GM12873 (cell line): Measurements from ENCODE around the gene DPH3.

Experiments
- TF ChIP-seq, protein P1 (sequence below): IDR thresholded peaks from 2 replicates; pipeline ENCODE4 v1.5.1; 2012; ENCODE audit warnings: low read depth, mild to moderate bottlenecking, moderate library complexity, low read length, control low read depth; ENCODE audit not compliant: insufficient read depth; ENCODE audit errors: missing control alignments

DPH3 gene

DNA sequence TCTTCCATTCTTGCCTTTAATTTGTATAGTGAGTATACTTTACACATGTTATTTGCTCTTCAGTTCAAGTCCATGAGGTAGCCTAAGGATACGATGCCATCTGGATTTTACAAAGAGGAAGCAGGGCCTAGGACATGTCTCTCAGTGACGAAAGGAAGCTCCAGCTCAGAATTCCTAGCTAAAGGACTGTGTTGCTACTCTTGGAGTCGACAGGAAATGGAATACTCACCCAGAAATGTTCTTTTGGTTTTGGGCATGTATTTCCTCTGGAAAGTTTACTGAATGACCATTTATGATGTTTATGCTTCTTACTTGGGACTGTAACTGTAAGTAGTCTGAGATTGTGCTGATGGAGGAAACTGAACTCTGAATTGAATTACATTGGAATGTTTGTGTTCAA lies 12.7 kb upstream of the DPH3 start:
- TF ChIP-seq, protein P1, sequence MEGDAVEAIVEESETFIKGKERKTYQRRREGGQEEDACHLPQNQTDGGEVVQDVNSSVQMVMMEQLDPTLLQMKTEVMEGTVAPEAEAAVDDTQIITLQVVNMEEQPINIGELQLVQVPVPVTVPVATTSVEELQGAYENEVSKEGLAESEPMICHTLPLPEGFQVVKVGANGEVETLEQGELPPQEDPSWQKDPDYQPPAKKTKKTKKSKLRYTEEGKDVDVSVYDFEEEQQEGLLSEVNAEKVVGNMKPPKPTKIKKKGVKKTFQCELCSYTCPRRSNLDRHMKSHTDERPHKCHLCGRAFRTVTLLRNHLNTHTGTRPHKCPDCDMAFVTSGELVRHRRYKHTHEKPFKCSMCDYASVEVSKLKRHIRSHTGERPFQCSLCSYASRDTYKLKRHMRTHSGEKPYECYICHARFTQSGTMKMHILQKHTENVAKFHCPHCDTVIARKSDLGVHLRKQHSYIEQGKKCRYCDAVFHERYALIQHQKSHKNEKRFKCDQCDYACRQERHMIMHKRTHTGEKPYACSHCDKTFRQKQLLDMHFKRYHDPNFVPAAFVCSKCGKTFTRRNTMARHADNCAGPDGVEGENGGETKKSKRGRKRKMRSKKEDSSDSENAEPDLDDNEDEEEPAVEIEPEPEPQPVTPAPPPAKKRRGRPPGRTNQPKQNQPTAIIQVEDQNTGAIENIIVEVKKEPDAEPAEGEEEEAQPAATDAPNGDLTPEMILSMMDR: no peak

DNA sequence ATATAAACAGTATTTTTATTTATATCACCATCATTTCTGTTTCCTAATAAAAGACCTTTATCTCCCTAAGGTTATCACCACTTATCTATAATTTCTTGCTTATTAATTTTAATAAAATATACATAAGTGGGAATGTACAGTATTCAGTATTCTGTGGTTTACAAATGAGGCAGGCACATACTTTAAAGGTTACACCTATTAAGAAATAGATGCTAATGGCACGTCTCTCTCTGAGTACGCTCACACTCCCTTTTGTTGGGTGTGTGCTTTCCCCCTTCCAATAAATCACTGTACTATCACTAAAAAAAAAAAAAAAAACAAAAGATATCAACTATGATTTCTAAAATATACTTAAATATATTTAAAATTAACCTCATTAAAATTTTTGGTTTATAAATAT lies 9.1 kb upstream of the DPH3 start:
- TF ChIP-seq, protein P1: no peak

DNA sequence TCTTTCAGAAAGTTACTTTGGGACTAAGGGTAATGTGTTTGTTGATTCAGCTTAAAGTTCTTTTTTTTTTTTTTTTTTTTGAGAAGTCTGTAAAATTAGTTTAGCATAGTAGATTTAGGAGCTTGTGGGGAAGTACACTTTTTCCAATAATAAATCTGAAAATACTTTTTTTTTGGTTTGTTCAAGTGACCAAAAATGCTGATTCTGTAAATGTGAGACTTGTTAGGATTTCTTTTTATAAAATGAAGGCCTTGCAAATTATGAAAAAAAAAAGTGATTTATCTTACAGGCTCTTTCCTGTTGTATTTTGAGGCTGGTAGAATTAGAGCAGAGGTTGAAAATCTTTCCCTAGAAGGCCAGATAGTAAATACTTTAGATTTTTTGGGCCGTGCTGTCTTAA lies 7.8 kb upstream of the DPH3 start:
- TF ChIP-seq, protein P1: no peak

DNA sequence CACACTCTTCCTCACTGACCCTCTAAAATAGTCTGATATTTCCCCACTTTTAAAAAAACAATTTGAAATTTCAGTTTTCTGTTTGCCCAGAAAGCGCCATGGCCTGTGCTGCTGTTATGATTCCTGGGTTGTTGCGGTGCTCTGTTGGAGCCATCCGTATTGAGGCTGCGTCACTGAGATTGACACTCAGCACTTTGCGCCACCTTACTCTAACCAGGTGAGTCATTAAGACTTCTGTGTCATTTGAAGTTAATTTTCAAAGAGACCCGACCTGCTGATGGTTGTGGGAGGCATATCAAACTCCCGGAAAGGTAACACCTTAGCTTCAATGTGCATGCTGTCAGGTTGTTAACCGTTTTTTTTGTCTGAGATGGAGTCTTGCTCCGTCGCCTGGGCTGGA lies 6.1 kb upstream of the DPH3 start:
- TF ChIP-seq, protein P1: no peak

DNA sequence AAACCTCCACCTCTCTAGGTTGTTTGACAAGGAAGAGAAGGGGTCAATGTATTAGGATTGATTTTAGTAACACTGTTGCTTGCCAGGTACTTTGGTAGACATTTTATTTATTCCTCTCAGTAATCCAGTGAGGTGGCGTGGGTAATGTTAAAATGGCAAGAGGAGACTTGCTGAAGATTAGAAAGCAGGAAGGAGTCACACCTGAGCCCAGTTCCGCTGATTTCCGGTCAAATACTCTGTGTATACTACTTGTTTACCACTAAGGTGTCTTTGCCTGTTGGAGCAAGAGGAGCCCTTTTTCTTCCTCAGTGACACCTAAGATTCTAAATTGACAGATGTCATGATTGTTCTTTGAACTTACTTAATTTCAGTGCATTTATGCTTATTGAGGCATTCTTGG lies 2.0 kb upstream of the DPH3 start:
- TF ChIP-seq, protein P1: no peak

DNA sequence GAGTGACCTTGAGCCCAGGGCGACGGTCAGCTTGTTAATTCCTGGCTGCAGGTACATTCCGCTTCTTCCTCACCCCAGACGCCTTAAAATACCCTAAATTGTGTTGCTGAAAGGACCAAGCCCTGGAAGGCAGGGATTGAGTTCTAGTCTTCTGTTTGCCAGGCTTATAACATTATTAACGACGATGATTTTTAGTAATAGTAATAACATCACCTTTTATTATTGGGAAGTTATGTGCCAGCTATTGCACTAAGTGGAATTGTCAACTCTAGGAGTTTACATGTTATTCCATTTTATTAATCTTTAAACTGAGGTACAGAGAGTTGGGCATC lies 678 bp upstream of the DPH3 start:
- TF ChIP-seq, protein P1: no peak

DNA sequence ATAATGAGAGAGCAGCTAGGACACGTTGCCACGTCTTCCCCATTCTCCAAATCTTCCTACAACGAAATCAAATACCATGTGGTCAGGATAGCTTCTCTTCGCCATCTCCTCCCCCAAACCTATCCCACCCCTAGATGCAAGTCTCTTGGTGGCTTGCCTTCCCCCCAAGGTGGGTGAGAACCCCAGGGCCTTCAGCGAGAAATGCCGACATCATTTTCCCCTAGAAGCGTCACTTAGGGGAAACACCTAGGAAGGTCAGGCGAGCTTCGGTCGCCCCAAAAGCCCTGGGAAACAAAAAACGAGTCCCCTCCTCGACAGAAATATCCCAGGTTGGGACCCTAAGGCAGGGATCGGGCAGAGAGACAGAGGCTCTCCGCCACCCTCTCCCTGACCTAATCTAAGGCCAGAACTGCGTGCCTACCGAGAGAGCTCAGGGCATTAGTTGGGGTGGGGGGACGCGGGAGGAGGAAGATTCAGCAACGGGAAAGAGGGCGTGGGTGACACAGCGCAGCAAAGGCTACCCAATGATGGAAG lies 502 bp downstream of the DPH3 start:
- TF ChIP-seq, protein P1: no peak
